Type B pancreatic cell (in vitro differentiated cells): ENCODE data around the gene TMEM37. TPM values are rescaled to one million over a fixed set of nuclear protein-coding genes. Genes with fewer than 3 reads are reported as not detected.

ENCODE experiments used
- DNase-seq: peaks from one replicate; pipeline ENCODE4 v3.0.0; 2021; ENCODE audit warnings: mixed read lengths; ENCODE audit not compliant: unreplicated experiment; ENCODE audit errors: extremely low spot score
- H3K27ac Mint-ChIP-seq: 2 replicates; pipeline ENCODE4 v1.8.0; 2021; ENCODE audit warnings: mild to moderate bottlenecking, mixed read lengths
- H3K27me3 Mint-ChIP-seq: 2 replicates; pipeline ENCODE4 v1.8.0; 2021; ENCODE audit warnings: mixed read lengths
- H3K36me3 Mint-ChIP-seq: 2 replicates; pipeline ENCODE4 v1.8.0; 2021; ENCODE audit warnings: mixed read lengths
- H3K4me1 Mint-ChIP-seq: one replicate; pipeline ENCODE4 v1.8.0; 2021; ENCODE audit warnings: mixed read lengths; ENCODE audit not compliant: unreplicated experiment
- H3K4me3 Mint-ChIP-seq: 2 replicates; pipeline ENCODE4 v1.8.0; 2021; ENCODE audit warnings: mild to moderate bottlenecking, mixed read lengths
- H3K9me3 Mint-ChIP-seq: 2 replicates; pipeline ENCODE4 v1.8.0; 2021; ENCODE audit warnings: mixed read lengths
- CTCF ChIP-seq: fragments of 200-600 bp; sonication (generic); conservative IDR thresholded peaks from 2 replicates; pipeline ENCODE4 v1.5.0; 2021; ENCODE audit warnings: antibody characterized with exemption, mild to moderate bottlenecking
- total RNA-seq: library from RNA; stranded (reverse); gene quantifications from 2 replicates; pipeline ENCODE4 v1.2.1, GENCODE V29; 2021; ENCODE audit warnings: low replicate concordance

TMEM37 gene
- total RNA-seq, 1 donor from 2014 or later = 11.8 TPM

- Mint-ChIP-seq H3K27ac (no peak overlapping the region), H3K4me3 (no peak overlapping the region), H3K36me3 (no peaks in the 10 kb centered on the region), H3K9me3 (no peaks in the 10 kb centered on the region), H3K4me1 (peaks cover 7% of the 10 kb centered on the region), H3K27me3 (no peaks in the 10 kb centered on the region)
- no peak for TF ChIP-seq CTCF
- DNase-seq = no peak
Measured at GRCh38 chr2:119448427-119449141, 16.9 kb downstream of the TMEM37 start.

- Mint-ChIP-seq H3K36me3 (no peaks in the 10 kb centered on the region), H3K27me3 (no peaks in the 10 kb centered on the region), H3K9me3 (no peaks in the 10 kb centered on the region), H3K27ac (no peak overlapping the region), H3K4me1 (peaks cover 7% of the 10 kb centered on the region), H3K4me3 (no peak overlapping the region)
- DNase-seq = no peak
- TF ChIP-seq CTCF = no peak
Measured at GRCh38 chr2:119449521-119449920, 17.9 kb downstream of the TMEM37 start.

GRCh38 chr2:119451336-119452050 lies 19.8 kb downstream of the TMEM37 start:
- Mint-ChIP-seq H3K4me3 (no peak overlapping the region), H3K27ac (no peak overlapping the region), H3K9me3 (no peaks in the 10 kb centered on the region), H3K27me3 (no peaks in the 10 kb centered on the region), H3K36me3 (no peaks in the 10 kb centered on the region), H3K4me1 (peaks cover 17% of the 10 kb centered on the region)
- no peak for TF ChIP-seq CTCF
- DNase-seq = no peak

- no peak for DNase-seq
- TF ChIP-seq CTCF = no peak
- H3K27ac Mint-ChIP-seq = no peak overlapping the region
- peaks cover 16% of the 10 kb centered on the region for H3K4me1 Mint-ChIP-seq
- peaks cover 2% of the 10 kb centered on the region for H3K27me3 Mint-ChIP-seq
- no peaks in the 10 kb centered on the region for H3K36me3 Mint-ChIP-seq
- H3K4me3 Mint-ChIP-seq = no peak overlapping the region
- H3K9me3 Mint-ChIP-seq = no peaks in the 10 kb centered on the region
Measured at GRCh38 chr2:119453972-119454593, 22.4 kb downstream of the TMEM37 start.

- Mint-ChIP-seq H3K9me3 (no peaks in the 10 kb centered on the region), H3K36me3 (no peaks in the 10 kb centered on the region), H3K4me3 (peak overlapping the region; percentile 8), H3K4me1 (peaks cover 10% of the 10 kb centered on the region), H3K27me3 (peaks cover 2% of the 10 kb centered on the region), H3K27ac (no peak overlapping the region)
- DNase-seq = no peak
- no peak for TF ChIP-seq CTCF
Measured at GRCh38 chr2:119455066-119455718, 23.5 kb downstream of the TMEM37 start.
